ENCODE data around the gene OSBPL10.

OSBPL10 gene

DNA sequence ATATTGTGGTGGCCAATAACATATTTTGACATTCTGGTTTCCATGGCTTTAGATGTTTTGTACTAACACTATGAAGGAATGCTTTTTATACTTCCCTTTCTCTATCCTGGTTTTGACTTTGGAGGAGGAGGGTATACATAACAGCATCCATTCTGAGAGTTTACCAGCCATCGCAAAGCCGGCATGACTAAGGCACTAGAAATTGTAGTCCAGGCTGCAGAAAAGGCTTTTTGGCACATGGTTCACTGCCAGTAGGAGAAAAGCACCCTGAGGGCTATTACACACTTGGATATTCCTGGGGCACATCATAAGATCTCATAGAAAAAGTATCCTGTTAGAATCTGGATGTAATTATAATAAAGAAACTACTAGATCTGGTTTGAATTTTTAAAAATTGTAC, 346.6 kb downstream of the OSBPL10 start:
- H3K27me3 ChIP-seq (ENCODE audit: insufficient read depth, low read length, poor library complexity, severe bottlenecking): no peaks in the 10 kb centered on the region
- H3K4me2 ChIP-seq (ENCODE audit: low read depth, low read length, poor library complexity, severe bottlenecking): no peak overlapping the region
- no peaks in the 10 kb centered on the region for H3K4me1 ChIP-seq (ENCODE audit: insufficient read depth, low read length, poor library complexity, severe bottlenecking)
- H3K4me3 ChIP-seq (ENCODE audit: low read length, poor library complexity, severe bottlenecking): no peak overlapping the region
- TF ChIP-seq CTCF (conservative IDR thresholded peaks at IDR 0.05; ENCODE audit: low read length) (no peak), EZH2phosphoT487 (IDR thresholded peaks at IDR 0.05; ENCODE audit: borderline replicate concordance) (no peak)
- peaks cover 88% of the 10 kb centered on the region for H3K36me3 ChIP-seq (ENCODE audit: insufficient read depth, low read length)
- no peaks in the 10 kb centered on the region for H3K9me2 ChIP-seq (replicated peaks; ENCODE audit: low read depth, low read length)
- H2AFZ ChIP-seq (ENCODE audit: low read length): no peak overlapping the region
- peaks cover 74% of the 10 kb centered on the region for H3F3A ChIP-seq (ENCODE audit: low read depth)
- no peaks in the 10 kb centered on the region for H3K9me3 ChIP-seq (ENCODE audit: insufficient read depth, low read depth, low read length)
- H4K20me1 ChIP-seq (ENCODE audit: insufficient read depth, low read length, poor library complexity, severe bottlenecking): peaks cover 92% of the 10 kb centered on the region
- peaks cover 18% of the 10 kb centered on the region; the same call in 1 of the 2 replicates for H3K79me2 ChIP-seq (ENCODE audit: insufficient read depth, low read length)
- no peak overlapping the region for H3K9ac ChIP-seq (ENCODE audit: low read depth, low read length, poor library complexity, severe bottlenecking)

- H3K9me2 ChIP-seq (replicated peaks; ENCODE audit: low read depth, low read length): no peaks in the 10 kb centered on the region
- TF ChIP-seq CTCF (conservative IDR thresholded peaks at IDR 0.05; ENCODE audit: low read length): no peak
- no peak for TF ChIP-seq EZH2phosphoT487 (IDR thresholded peaks at IDR 0.05; ENCODE audit: borderline replicate concordance)
- peaks cover 67% of the 10 kb centered on the region; the same call in 1 of the 2 replicates for H3F3A ChIP-seq (ENCODE audit: low read depth)
- H3K9ac ChIP-seq (ENCODE audit: low read depth, low read length, poor library complexity, severe bottlenecking): no peak overlapping the region
- H3K9me3 ChIP-seq (ENCODE audit: insufficient read depth, low read depth, low read length): no peaks in the 10 kb centered on the region
- peaks cover 97% of the 10 kb centered on the region for H4K20me1 ChIP-seq (ENCODE audit: insufficient read depth, low read length, poor library complexity, severe bottlenecking)
- H3K36me3 ChIP-seq (ENCODE audit: insufficient read depth, low read length): peaks cover 99% of the 10 kb centered on the region
- H2AFZ ChIP-seq (ENCODE audit: low read length): no peak overlapping the region
- no peaks in the 10 kb centered on the region for H3K27me3 ChIP-seq (ENCODE audit: insufficient read depth, low read length, poor library complexity, severe bottlenecking)
- no peaks in the 10 kb centered on the region for H3K4me1 ChIP-seq (ENCODE audit: insufficient read depth, low read length, poor library complexity, severe bottlenecking)
- H3K79me2 ChIP-seq (ENCODE audit: insufficient read depth, low read length): peaks cover 65% of the 10 kb centered on the region
- no peak overlapping the region for H3K4me2 ChIP-seq (ENCODE audit: low read depth, low read length, poor library complexity, severe bottlenecking)
- no peak overlapping the region for H3K4me3 ChIP-seq (ENCODE audit: low read length, poor library complexity, severe bottlenecking)
Measured at GRCh38 chr3:31629054-31629453, 352.0 kb downstream of the OSBPL10 start.

- peaks cover 99% of the 10 kb centered on the region for H3K36me3 ChIP-seq (ENCODE audit: insufficient read depth, low read length)
- no peaks in the 10 kb centered on the region for H3K9me2 ChIP-seq (replicated peaks; ENCODE audit: low read depth, low read length)
- H3F3A ChIP-seq (ENCODE audit: low read depth): peaks cover 71% of the 10 kb centered on the region
- peaks cover 92% of the 10 kb centered on the region for H3K79me2 ChIP-seq (ENCODE audit: insufficient read depth, low read length)
- no peaks in the 10 kb centered on the region for H3K27me3 ChIP-seq (ENCODE audit: insufficient read depth, low read length, poor library complexity, severe bottlenecking)
- no peak overlapping the region for H3K4me2 ChIP-seq (ENCODE audit: low read depth, low read length, poor library complexity, severe bottlenecking)
- H3K4me3 ChIP-seq (ENCODE audit: low read length, poor library complexity, severe bottlenecking): no peak overlapping the region
- no peak overlapping the region for H3K9ac ChIP-seq (ENCODE audit: low read depth, low read length, poor library complexity, severe bottlenecking)
- peaks cover 4% of the 10 kb centered on the region for H3K4me1 ChIP-seq (ENCODE audit: insufficient read depth, low read length, poor library complexity, severe bottlenecking)
- peaks cover 99% of the 10 kb centered on the region for H4K20me1 ChIP-seq (ENCODE audit: insufficient read depth, low read length, poor library complexity, severe bottlenecking)
- no peak overlapping the region for H2AFZ ChIP-seq (ENCODE audit: low read length)
- no peaks in the 10 kb centered on the region for H3K9me3 ChIP-seq (ENCODE audit: insufficient read depth, low read depth, low read length)
- TF ChIP-seq CTCF (conservative IDR thresholded peaks at IDR 0.05; ENCODE audit: low read length) (no peak), EZH2phosphoT487 (IDR thresholded peaks at IDR 0.05; ENCODE audit: borderline replicate concordance) (no peak)
Measured at GRCh38 chr3:31625358-31625757, 355.7 kb downstream of the OSBPL10 start.

Measured in Loucy (cell line).